Gastroesophageal sphincter (tissue), 4 donors: ENCODE results near the gene TNFRSF19. TPM values are rescaled to one million over a fixed set of nuclear protein-coding genes. Genes with fewer than 3 reads are reported as not detected.

Experiments
- ATAC-seq: fragments of 150-250 bp; one replicate; pipeline ENCODE4 v1.9.1; 2016; ENCODE audit warnings: mild to moderate bottlenecking, moderate library complexity
- H3K27ac ChIP-seq, 4 donors: fragments of 200-600 bp; sonication (generic) in 3 of 4; 1 replicate in 3 of 4; 2 replicates in 1 of 4; pipeline ENCODE4 v1.5.1; 2016 to 2019
- H3K27me3 ChIP-seq: fragments of 200-600 bp; sonication (generic); one replicate; pipeline ENCODE4 v1.5.1; 2019
- H3K36me3 ChIP-seq, 2 donors: fragments of 200-600 bp; sonication (generic); one replicate each; pipeline ENCODE4 v1.5.1; 2019; ENCODE audit warnings: control low read depth in 1 of 2
- H3K4me1 ChIP-seq, 3 donors: fragments of 200-600 bp; sonication (generic); 1 replicate in 2 of 3; 2 replicates in 1 of 3; pipeline ENCODE4 v1.5.1; 2016 to 2019; ENCODE audit warnings: control low read depth in 2 of 3
- H3K4me3 ChIP-seq, 2 donors: fragments of 200-600 bp; sonication (generic); one replicate each; pipeline ENCODE4 v1.5.1; 2019; ENCODE audit warnings: mild to moderate bottlenecking in 1 of 2, moderate library complexity in 1 of 2
- H3K9me3 ChIP-seq, 3 donors: fragments of 200-600 bp; sonication (generic); one replicate each; pipeline ENCODE4 v1.5.1; 2017 to 2019; ENCODE audit warnings: control low read depth in 2 of 3
- CTCF ChIP-seq, 4 experiments: fragments of 200-600 bp in 2 of 4; fragments of 450-650 bp in 2 of 4; sonication (generic) in 1 of 4; IDR thresholded peaks; one replicate each; pipeline ENCODE4 v1.5.1; 2017 to 2019; ENCODE audit warnings: antibody characterized with exemption in 4 of 4, mild to moderate bottlenecking in 2 of 4, moderate library complexity in 2 of 4
- EP300 ChIP-seq: sonication (generic); formaldehyde crosslinking; IDR thresholded peaks from one replicate; pipeline ENCODE4 v1.6.1; 2017; ENCODE audit warnings: antibody characterized with exemption, mild to moderate bottlenecking
- POLR2A ChIP-seq, 2 donors: fragments of 450-650 bp; IDR thresholded peaks; one replicate each; pipeline ENCODE4 v1.6.1; 2017; ENCODE audit warnings: antibody characterized with exemption in 2 of 2, mild to moderate bottlenecking in 2 of 2, moderate library complexity in 1 of 2
- POLR2AphosphoS5 ChIP-seq: sonication (generic); formaldehyde crosslinking; IDR thresholded peaks from one replicate; pipeline ENCODE4 v1.6.1; 2017; ENCODE audit warnings: antibody characterized with exemption
- whole genome bisulfite sequencing, 2 donors: methylation state at CpG; one replicate each; pipeline ENCODE4 v1.1.5; 2018; ENCODE audit warnings: low coverage in 1 of 2; 5-methylcytosine and 5-hydroxymethylcytosine counted together
- total RNA-seq, 4 donors: library from RNA; depleted of rRNA; stranded (reverse); fragments of >200 nt; gene quantifications; one replicate each; pipeline ENCODE4 v1.1.0, GENCODE V29; 2016

TNFRSF19 gene
- total RNA-seq, 4 donors from 2014 or later = 4.1 to 14.7 (median 8.2) TPM

GRCh38 chr13:23652909-23653726 lies 82.9 kb downstream of the TNFRSF19 start:
- Histone ChIP-seq H3K4me3 (no peak overlapping the region), H3K4me1 (peaks cover 0 to 20% (median 0%) of the 10 kb centered on the region in 3 donors), H3K27me3 (no peaks in the 10 kb centered on the region), H3K9me3 (no peaks in the 10 kb centered on the region), H3K27ac (no peak overlapping the region), H3K36me3 (no peaks in the 10 kb centered on the region)
- no peak for ATAC-seq
- TF ChIP-seq POLR2A (IDR thresholded peaks at IDR 0.05) (no peak), POLR2AphosphoS5 (no peak), EP300 (no peak), CTCF (IDR thresholded peaks at IDR 0.05) (no peak)
- WGBS, 2 donors = 83 to 100% methylated on average over 3 to 8 of the region's 10 CpGs

GRCh38 chr13:23654111-23655110 lies 84.2 kb downstream of the TNFRSF19 start:
- H3K27ac ChIP-seq = peak overlapping the region in 2 of 4 donors; percentile 7 to 25
- H3K4me1 ChIP-seq = peaks cover 0 to 20% (median 0%) of the 10 kb centered on the region in 3 donors
- no peak for TF ChIP-seq EP300
- TF ChIP-seq POLR2AphosphoS5 = no peak
- H3K36me3 ChIP-seq = no peaks in the 10 kb centered on the region
- no peaks in the 10 kb centered on the region for H3K27me3 ChIP-seq
- no peak for ATAC-seq
- 54 to 100% methylated on average over 2 to 4 of the region's 11 CpGs for WGBS, 2 donors
- no peak overlapping the region for H3K4me3 ChIP-seq
- H3K9me3 ChIP-seq = no peaks in the 10 kb centered on the region

GRCh38 chr13:23655321-23655720 lies 85.1 kb downstream of the TNFRSF19 start:
- H3K9me3 ChIP-seq = no peaks in the 10 kb centered on the region
- no peaks in the 10 kb centered on the region for H3K27me3 ChIP-seq
- TF ChIP-seq POLR2AphosphoS5 (no peak), EP300 (no peak), CTCF (IDR thresholded peaks at IDR 0.05) (no peak), POLR2A (IDR thresholded peaks at IDR 0.05) (no peak)
- 85 to 88% methylated on average over 3 of the region's 3 CpGs for WGBS, 2 donors
- ATAC-seq = no peak
- H3K27ac ChIP-seq = no peak overlapping the region
- no peak overlapping the region for H3K4me3 ChIP-seq
- H3K36me3 ChIP-seq = no peaks in the 10 kb centered on the region
- peaks cover 0 to 20% (median 0%) of the 10 kb centered on the region in 3 donors for H3K4me1 ChIP-seq

- no peak for ATAC-seq
- H3K27me3 ChIP-seq = no peaks in the 10 kb centered on the region
- no peak for TF ChIP-seq POLR2AphosphoS5
- no peak for TF ChIP-seq CTCF (IDR thresholded peaks at IDR 0.05)
- no peak for TF ChIP-seq POLR2A (IDR thresholded peaks at IDR 0.05)
- TF ChIP-seq EP300 = no peak
- peaks cover 0 to 15% (median 0%) of the 10 kb centered on the region in 3 donors for H3K4me1 ChIP-seq
- no peak overlapping the region for H3K4me3 ChIP-seq
- H3K27ac ChIP-seq = peak overlapping the region in 1 of 4 donors; percentile 25
- WGBS, 2 donors = 41 to 66% methylated on average over 3 to 4 of the region's 4 CpGs
- H3K9me3 ChIP-seq = peaks cover 0 to 2% (median 0%) of the 10 kb centered on the region in 3 donors
- no peaks in the 10 kb centered on the region for H3K36me3 ChIP-seq
These were observed 86.6 kb downstream of the TNFRSF19 start for GRCh38 chr13:23656637-23657371.
